Type B pancreatic cell (in vitro differentiated cells): Measurements from ENCODE around the gene IL9R. TPM values are rescaled to one million over a fixed set of nuclear protein-coding genes. Genes with fewer than 3 reads are reported as not detected.
"Not testable (repeated sequence)": the region's sequence is repeated elsewhere in the genome, so short reads cannot be mapped to it uniquely, and the experiment has no call there.

Source experiments
- DNase-seq: peaks from one replicate; pipeline ENCODE4 v3.0.0; 2021; ENCODE audit warnings: mixed read lengths; ENCODE audit not compliant: unreplicated experiment; ENCODE audit errors: extremely low spot score
- H3K27ac Mint-ChIP-seq: 2 replicates; pipeline ENCODE4 v1.8.0; 2021; ENCODE audit warnings: mild to moderate bottlenecking, mixed read lengths
- H3K27me3 Mint-ChIP-seq: 2 replicates; pipeline ENCODE4 v1.8.0; 2021; ENCODE audit warnings: mixed read lengths
- H3K36me3 Mint-ChIP-seq: 2 replicates; pipeline ENCODE4 v1.8.0; 2021; ENCODE audit warnings: mixed read lengths
- H3K4me1 Mint-ChIP-seq: one replicate; pipeline ENCODE4 v1.8.0; 2021; ENCODE audit warnings: mixed read lengths; ENCODE audit not compliant: unreplicated experiment
- H3K4me3 Mint-ChIP-seq: 2 replicates; pipeline ENCODE4 v1.8.0; 2021; ENCODE audit warnings: mild to moderate bottlenecking, mixed read lengths
- H3K9me3 Mint-ChIP-seq: 2 replicates; pipeline ENCODE4 v1.8.0; 2021; ENCODE audit warnings: mixed read lengths
- CTCF ChIP-seq: fragments of 200-600 bp; sonication (generic); conservative IDR thresholded peaks from 2 replicates; pipeline ENCODE4 v1.5.0; 2021; ENCODE audit warnings: antibody characterized with exemption, mild to moderate bottlenecking
- total RNA-seq: library from RNA; stranded (reverse); gene quantifications from 2 replicates; pipeline ENCODE4 v1.2.1, GENCODE V29; 2021; ENCODE audit warnings: low replicate concordance

IL9R gene
- total RNA-seq, 1 donor from 2014 or later: 0.14 TPM

DNA sequence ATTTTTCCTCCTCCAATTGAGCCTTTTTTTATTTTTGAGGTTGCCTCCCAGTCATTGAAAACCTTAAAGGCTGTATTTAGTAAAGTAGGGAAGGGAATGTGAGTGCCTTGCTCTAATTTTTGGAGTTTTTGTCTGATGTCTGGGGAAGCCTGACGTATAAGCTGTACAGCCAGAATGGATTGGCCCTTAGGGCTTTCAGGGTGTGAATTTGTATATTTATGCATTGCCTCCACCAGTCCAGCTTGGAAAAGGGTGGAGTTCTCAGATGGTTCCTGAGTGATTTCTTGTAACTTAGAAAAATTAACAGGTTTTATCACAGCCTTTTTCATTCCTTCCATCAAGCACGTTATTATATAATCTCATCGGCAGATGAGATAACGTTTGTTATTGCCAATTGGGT, 8.6 kb upstream of the IL9R start:
- Mint-ChIP-seq H3K27ac (no peak overlapping the region), H3K4me3 (no peak overlapping the region), H3K4me1 (no peaks in the 10 kb centered on the region), H3K9me3 (peaks cover 6% of the 10 kb centered on the region), H3K36me3 (no peaks in the 10 kb centered on the region), H3K27me3 (no peaks in the 10 kb centered on the region)
- no peak for DNase-seq
- no peak for TF ChIP-seq CTCF

DNA sequence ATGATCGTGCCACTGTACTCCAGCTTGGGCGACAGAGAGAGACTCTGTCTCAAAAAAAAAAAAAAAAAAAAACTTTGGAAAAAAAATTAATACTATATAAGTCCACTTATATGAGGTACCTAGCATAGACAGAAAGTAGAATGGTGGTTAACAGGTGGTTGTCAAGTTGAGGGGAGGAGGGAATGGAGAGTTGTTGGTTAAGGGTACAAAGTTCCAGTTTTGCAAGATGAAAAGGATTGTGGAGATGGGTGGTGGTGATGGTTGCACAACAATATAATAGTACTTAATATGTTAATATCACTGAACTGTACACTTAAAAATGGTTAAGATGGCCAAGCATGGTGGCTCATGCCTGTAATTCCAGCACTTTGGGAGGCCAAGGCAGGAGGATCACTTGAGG, 4.1 kb upstream of the IL9R start:
- Mint-ChIP-seq H3K36me3 (no peaks in the 10 kb centered on the region), H3K9me3 (peaks cover 6% of the 10 kb centered on the region), H3K4me1 (no peaks in the 10 kb centered on the region), H3K27ac (no peak overlapping the region), H3K4me3 (no peak overlapping the region), H3K27me3 (no peaks in the 10 kb centered on the region)
- no peak for TF ChIP-seq CTCF
- no peak for DNase-seq

- no peaks in the 10 kb centered on the region for H3K27me3 Mint-ChIP-seq
- H3K9me3 Mint-ChIP-seq: no peaks in the 10 kb centered on the region
- TF ChIP-seq CTCF: no peak
- H3K4me1 Mint-ChIP-seq: no peaks in the 10 kb centered on the region
- H3K36me3 Mint-ChIP-seq: no peaks in the 10 kb centered on the region
- no peak overlapping the region for H3K27ac Mint-ChIP-seq
- no peak for DNase-seq
- no peak overlapping the region for H3K4me3 Mint-ChIP-seq
Measured at GRCh38 chrX:155995321-155995875, 2.1 kb upstream of the IL9R start.

DNA sequence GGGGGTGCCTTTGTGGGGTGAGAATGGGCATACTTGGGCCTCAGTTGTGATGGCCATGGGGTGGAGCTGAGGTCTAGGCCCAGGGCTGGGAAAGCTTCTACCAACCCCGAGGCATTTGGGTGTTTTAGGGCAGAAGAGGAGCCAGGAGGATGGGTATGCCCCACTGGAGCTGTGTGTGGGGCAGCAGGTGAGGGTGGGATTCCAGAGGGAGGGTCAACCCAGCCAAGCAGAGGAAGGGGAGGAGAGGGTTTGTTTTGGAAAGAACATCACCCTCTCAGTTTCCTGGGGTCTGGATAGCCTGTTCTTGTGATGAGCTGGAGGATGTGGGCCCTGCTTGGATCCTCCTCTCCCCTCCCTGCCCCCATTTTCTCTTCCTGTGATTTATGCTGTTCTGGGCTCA, 620 bp downstream of the IL9R start:
- H3K4me1 Mint-ChIP-seq: no peaks in the 10 kb centered on the region
- no peak for TF ChIP-seq CTCF
- H3K9me3 Mint-ChIP-seq: no peaks in the 10 kb centered on the region
- H3K4me3 Mint-ChIP-seq: no peak overlapping the region
- H3K36me3 Mint-ChIP-seq: no peaks in the 10 kb centered on the region
- no peak for DNase-seq
- no peaks in the 10 kb centered on the region for H3K27me3 Mint-ChIP-seq
- H3K27ac Mint-ChIP-seq: no peak overlapping the region

DNA sequence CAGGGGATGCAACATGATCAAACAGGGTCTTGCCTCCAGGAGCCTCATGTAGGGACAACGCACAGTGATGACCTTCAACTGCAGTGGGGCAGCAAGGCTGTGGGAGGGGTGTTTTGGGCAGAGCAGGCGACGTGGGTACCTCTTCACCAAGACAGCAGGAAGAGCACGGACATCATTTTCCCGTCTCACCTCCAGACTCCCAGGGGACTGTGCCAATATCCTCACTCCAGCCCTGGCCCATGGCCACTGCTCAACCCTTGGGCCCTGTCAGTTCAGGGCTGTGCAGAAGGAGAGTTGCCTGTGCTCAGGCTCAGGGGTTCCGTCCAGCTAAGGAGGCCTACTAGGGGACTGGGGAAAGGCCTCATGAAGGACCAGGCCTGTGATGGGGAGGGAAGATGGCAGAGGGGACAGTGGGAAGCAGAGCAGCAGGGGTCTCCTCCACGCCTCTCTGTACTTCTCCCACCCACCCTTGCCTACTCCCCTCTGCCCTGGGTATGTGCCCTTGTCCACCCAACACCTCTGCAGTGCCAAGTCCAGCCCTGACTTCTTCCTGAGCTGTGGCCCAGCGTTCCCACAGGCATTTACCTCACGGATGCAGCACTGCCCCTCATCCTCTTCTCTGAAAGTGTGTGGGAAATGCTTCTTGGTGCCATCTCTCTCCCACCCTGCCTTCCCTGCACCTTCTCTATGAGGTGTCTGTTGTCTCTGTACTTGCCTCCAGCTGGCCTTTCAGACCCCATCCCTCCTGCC, 1.4 kb downstream of the IL9R start:
- Mint-ChIP-seq H3K4me3 (no peak overlapping the region), H3K27ac (no peak overlapping the region), H3K4me1 (no peaks in the 10 kb centered on the region), H3K36me3 (no peaks in the 10 kb centered on the region), H3K9me3 (no peaks in the 10 kb centered on the region), H3K27me3 (no peaks in the 10 kb centered on the region)
- DNase-seq: no peak
- TF ChIP-seq CTCF: no peak

DNA sequence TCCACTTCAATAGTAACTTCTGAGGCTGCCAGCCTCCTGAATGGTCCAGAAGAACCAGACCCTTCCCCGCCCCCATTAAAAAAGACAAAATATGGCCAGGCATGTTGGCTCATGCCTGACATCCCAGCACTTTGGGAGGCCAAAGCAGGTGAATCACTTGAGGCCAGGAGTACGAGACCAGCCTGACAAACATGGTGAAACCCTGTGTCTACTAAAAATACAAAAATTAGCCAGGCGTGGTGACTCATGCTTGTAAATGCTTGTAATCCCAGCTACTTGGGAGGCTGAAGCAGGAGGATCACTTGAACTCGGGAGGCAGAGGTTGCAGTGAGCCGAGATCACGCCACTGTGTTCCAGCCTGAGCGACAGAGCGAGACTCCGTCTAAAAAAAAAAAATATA, 2.3 kb downstream of the IL9R start:
- DNase-seq, H3K36me3 Mint-ChIP-seq, H3K9me3 Mint-ChIP-seq, H3K27me3 Mint-ChIP-seq, H3K27ac Mint-ChIP-seq, H3K4me1 Mint-ChIP-seq, H3K4me3 Mint-ChIP-seq: not testable (repeated sequence)
